GM18870 (cell line): ENCODE data around the gene FMO3.

Experiments used
- ATAC-seq: cut with Tn5 transposase; IDR thresholded peaks from one replicate; pipeline ENCODE4 v1.9.1; 2021; ENCODE audit warnings: moderate library complexity; ENCODE audit not compliant: unreplicated experiment

The FMO3 gene

DNA sequence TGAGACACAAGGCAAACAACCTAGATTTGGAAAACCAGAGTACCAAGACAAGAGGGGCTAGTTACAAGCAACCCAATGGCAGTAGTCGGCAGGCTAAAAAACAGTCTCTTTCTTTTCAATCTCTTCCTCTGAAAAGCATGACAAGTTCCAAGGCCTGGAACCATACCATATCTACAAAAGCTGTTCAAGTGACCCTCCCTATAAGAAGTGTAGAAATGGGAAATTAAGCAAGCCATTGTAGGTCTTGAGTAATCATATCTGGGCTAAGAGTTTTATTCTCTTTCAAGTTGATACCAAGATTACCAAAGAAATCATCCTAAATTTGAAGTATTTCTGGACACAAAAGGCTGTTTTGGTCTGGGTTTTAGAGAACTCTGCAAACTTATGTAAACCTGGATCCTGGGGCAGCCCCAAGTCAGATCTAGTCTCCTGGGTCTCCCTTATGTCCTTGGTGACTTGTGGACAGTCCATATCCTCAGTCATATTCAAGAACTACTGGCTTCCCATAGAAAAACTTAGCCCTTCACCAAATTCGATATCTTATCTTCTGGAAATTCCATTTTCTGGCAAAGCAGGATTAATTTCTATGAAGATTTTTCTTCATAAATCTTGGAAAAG lies 24.7 kb downstream of the FMO3 start:
- ATAC-seq, result no peak

DNA sequence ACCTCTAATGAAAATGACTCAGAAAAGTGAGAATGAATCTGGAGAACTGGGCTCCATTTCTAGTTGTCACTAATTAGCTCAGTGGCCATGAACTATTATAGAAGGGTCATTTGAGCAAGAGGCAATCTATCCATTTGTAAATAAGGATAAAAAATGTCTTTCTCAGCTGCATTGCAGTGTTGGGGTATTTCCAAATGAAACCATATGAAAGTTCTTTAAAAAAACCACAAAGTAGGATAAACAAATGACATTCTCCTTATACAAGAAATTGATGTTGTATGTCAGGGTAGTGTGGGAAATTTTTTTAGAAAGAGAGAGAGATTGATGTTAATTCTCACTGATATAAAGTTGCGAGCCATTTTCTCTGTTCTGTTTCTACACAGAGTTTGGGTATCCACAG lies 26.0 kb downstream of the FMO3 start:
- no peak for ATAC-seq

DNA sequence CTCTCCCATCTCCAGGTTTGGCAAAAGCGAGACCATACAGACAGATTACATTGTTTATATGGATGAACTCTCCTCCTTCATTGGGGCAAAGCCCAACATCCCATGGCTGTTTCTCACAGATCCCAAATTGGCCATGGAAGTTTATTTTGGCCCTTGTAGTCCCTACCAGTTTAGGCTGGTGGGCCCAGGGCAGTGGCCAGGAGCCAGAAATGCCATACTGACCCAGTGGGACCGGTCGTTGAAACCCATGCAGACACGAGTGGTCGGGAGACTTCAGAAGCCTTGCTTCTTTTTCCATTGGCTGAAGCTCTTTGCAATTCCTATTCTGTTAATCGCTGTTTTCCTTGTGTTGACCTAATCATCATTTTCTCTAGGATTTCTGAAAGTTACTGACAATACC lies 26.4 kb downstream of the FMO3 start:
- no peak for ATAC-seq

DNA sequence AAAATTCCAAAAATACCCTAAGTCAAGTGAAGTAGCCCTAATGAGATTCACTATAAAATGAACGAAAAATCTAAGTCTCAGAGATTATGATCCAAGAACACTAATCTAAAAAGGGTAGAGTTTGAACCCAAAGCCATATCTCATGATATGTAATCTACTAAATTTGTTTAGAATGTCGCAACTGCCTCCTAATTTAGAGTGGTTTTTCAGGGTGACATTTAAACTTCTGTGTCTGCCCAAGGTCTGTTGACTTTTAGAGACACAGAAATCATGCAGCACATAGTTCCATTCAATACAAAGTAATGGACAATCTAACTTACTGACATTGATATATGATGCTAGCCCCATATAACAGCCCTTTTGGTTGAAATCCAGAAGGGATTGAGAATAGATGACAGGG lies 28.9 kb downstream of the FMO3 start:
- ATAC-seq, result no peak

DNA sequence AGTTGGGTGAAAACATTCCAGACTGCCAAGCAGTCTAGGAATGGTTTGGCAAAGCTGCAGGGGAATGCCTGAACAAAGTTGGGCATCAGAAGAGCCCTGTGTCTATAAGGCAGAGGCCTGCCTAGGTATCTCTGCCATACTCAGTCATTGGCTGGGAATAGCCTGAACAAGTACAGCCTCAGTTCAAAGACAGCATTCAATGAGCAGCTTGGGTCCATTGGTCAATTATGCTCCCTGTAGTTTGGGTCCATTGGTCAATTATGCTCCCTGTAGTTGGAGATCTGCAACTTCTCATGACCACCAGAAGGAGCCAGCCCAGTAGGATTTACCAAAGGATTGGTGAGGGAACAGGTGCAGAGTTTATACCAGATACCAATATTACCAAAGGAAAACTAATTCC lies 31.6 kb downstream of the FMO3 start:
- no peak for ATAC-seq

DNA sequence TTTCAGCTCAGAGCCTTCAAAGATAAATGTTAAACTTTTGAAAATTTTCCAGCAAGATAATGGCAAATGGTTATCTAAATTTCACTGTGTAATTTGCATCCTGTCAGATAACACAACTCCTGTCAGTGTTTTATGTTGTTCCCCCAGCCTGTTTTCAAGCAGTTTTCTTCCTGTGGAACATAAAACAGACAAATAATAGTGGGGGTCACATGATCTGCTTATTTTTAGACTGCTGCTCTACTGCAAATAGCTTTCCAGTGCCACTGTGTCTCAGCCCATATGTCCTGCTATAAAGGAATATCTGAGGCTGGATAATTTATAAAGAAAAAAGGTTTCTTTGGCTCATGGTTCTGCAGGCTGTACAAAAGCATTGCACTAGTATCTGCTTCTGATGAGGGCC lies 32.2 kb downstream of the FMO3 start:
- no peak for ATAC-seq

DNA sequence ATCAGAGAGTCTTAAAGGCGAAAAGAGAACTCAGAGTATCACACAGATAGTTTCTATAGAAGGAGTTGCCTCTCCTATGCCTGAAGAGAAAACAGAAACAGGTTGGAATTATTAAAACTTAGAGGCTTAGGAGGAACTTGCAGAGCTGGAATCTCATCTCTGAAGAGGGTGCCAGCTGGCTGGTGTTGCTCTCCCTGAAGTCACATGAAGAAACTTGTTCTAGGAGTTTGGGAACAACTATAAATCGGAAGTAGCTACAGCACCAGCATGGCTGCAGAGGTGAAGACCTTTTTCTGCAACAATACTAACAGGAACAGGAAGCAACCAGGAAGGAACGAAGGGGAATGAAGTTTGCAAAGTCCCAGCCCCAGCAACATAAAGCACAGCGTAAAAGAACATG lies 35.8 kb downstream of the FMO3 start:
- no peak for ATAC-seq

DNA sequence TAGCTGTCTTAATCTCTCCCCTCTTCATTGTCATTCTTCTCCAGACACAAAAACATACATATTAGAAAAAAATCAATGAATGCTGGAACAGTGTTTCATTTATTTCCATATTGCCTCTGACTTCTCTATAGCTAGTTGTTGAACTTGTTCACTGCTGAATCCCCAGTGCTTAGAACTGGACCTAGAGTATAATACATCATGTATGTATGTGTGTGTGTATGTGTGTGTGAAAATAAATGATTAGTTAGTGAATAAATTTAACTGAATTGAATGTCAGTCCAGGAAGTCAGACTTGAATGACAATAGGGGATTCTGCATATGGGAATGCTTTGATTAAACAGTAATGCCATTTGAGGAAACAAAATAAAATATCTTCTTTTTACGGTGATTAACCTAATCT lies 36.4 kb downstream of the FMO3 start:
- no peak for ATAC-seq

DNA sequence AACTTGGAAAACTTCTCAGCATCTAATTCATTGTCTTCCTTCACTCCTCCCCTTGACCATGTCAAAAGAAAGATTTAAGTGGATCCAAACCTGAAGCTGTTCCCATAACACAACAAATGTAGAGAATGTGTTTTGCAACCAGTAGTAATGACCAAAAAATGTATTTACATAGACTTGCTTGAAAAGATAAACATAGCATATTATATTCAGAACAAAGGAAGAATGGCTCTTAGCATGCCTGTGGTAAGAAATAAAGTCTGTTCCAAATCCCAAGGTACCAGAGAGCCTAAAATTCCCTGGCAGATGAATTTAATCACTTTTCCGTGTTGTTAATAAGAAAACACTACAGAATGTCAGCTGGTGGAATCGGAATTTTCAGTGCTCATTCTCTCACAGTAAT lies 36.8 kb downstream of the FMO3 start:
- no peak for ATAC-seq

DNA sequence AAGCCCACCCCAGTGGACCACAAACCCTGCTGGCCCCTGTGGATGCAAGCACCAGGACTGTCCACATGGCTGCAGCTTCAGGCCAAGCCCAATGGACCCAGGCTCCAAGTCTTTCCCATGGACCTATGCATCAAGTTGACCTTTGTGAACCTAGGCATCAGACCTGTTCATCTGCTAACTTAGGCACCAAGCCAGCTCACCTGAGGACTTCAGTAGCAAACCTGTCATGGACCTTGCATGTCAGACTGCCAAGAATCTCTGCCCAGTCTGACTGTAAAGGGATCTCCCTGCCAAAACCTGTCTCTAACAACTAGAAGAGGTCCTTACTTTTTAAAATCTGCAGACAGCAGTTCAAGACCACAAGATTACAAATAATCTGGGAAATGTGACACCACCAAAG lies 37.8 kb downstream of the FMO3 start:
- ATAC-seq, result no peak

DNA sequence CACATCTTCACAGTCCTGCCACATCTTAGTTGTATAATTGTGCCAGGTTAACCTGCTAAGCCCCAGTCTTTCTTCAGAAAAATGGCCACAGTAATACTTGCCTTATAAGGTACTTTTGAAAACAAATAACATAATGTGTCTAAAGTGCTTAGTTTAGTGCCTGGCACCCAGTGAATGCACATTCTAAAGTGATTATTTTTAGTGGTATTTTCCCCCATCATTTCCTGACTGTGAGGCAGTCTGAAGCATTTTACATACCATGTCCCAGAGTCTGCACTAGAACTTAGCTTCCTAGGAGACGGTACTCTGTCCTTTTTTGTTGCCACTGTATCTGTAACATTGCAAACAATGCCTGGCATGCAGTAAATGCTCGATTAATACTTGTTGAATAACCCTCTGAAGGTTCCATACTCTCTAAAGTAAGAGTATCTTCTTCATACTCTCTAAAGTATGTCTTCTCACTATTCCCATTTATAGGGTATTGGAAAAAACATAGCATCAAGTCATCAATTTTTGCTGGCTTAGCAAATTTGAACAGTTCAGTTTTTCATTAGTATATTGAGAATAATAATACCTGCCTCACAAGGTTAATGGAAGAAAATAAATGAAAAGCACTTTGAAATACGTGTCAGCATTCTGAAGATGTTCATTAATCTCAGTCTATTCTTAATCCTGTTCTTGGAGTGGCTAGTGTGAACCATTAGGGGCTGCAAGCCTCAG lies 43.7 kb downstream of the FMO3 start:
- ATAC-seq, result no peak

DNA sequence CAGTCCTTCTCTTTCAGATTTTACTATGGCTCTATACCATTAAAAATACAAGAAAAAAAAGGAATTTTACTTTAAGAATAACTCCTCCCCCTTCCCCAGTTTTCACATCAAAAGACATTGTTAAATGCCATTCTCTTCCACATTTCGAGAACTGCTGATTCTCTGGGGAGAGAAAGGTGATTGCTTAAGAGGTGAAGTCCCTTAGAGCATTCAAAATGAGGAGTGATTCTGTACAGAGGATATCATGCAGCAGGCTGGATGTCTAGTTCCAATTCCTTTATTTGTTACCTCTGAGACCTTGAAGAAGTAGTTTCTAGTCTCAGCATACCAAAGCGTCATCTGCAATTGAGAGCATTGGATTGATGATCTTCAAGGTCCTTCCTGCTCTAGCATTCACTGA lies 46.9 kb downstream of the FMO3 start:
- no peak for ATAC-seq

DNA sequence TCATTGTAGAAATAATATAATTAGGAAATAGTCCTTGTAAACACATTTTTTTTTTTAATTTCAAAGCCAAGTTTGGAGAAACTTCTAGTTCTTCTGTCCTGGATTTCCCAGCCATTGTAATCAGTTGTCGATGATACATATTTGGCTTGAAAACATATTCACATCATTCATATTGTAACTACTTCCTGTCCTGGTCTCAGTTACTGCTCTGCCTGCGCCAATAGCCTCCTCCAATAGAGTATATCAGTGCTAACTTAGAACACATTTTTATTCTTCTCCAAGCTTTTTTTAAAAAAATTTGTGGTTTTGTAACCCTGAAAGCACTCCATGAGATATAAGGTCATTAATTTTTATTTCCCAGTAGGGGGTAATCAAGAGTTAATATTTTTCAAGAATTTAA lies 48.3 kb downstream of the FMO3 start:
- ATAC-seq, result no peak

DNA sequence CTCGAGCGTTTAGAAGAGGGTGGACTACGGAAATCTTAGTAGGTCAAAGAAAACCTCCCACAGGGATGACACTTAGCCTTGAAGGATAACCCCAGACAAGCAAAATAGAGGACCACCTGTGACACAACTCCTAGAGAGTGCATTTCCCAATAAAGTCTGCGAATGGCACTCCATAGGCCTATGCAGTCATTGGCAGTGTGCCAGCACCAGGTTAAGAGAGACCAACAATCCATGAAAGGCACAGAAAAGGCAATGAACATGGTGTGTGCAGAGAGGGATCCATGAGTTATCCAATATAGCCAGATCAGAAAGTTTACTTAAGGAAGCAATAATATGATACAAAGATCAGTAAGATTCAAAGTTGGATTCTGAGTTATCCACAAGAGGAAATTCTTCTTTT lies 49.2 kb downstream of the FMO3 start:
- ATAC-seq, result no peak

DNA sequence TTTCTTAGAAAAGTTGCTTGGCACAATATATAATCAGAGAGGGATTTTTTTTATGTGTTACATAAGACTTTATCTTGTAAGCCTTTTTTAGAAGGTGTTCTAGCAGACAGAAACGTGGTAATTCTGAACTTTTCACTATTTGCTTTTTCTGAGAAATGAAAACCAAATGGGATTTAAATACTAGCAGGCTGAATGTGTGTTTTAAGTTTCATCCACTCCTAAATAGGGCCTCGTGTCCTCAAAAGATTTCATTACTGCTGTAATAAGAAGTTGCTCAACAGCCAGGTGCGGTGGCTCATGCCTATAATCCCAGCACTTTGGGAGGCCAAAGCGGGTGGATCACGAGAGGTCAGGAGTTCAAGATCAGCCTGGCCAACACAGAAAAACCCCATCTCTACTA lies 49.7 kb downstream of the FMO3 start:
- ATAC-seq, result no peak

DNA sequence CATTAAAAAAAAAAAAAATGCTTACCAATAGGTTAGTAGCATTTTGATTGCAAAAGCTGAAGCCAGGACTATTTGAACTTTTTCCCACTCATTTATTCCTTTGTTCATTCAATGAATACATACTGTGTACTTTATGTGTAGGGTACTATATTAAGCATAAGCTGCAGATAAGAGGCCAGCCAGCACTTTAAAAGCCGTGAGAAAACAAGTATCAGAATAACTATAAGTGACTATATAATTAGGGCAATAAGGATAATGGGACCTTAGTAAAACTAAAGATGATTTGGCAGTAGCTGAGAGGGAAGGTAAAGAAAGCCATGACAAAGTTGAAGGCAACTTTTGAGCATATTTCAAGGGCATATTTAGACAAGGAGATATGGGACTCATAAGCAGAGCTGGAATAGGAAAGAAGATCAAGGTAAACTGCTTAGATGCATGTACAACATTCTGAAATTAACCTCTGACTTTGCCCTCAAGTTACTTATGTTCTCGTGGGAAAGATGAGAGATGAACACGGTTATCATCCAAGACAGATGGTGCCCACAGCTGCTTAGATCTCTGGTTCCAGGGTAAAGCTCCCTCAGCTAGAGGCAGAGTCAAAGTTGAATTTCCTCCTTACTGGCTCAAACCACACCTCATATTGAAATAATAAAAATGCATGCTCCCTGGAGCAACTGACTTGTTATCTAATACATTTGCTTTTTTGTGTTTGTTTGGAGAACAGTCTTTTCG lies 50.4 kb downstream of the FMO3 start:
- no peak for ATAC-seq

DNA sequence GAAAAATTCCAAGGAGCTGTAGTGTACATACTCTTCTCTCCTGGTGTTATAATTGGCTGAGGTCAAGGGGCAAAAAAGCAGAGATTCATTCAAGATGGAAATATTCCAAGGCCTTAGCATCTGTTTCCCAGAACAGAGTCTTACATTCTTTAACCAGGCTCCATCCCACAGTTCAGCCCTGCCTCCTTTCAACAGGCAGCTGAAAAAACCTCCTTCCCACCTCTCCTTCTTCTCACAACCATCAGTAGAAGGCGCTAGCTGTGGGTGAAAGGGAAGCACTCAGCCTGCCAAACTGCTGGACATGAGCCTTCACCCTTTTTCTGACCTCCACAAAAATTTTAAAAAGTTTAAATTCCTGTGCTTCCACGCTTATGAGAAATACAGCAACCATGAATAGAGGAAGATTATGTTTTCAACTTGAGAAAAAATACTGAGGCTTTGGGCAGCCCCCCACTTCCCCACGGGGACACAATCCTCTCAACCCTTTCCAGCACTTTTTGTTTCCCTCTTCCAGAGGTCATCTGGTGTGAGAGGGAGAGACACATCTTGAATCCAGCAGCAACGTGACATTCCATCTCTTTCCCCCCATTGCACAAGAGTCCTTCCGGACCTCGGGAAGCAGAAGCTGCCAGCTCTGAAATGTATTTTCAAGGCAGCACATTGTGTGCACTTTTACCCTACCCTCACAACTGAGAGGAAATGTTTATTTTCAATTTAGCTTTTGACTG lies 51.1 kb downstream of the FMO3 start:
- ATAC-seq, result no peak

DNA sequence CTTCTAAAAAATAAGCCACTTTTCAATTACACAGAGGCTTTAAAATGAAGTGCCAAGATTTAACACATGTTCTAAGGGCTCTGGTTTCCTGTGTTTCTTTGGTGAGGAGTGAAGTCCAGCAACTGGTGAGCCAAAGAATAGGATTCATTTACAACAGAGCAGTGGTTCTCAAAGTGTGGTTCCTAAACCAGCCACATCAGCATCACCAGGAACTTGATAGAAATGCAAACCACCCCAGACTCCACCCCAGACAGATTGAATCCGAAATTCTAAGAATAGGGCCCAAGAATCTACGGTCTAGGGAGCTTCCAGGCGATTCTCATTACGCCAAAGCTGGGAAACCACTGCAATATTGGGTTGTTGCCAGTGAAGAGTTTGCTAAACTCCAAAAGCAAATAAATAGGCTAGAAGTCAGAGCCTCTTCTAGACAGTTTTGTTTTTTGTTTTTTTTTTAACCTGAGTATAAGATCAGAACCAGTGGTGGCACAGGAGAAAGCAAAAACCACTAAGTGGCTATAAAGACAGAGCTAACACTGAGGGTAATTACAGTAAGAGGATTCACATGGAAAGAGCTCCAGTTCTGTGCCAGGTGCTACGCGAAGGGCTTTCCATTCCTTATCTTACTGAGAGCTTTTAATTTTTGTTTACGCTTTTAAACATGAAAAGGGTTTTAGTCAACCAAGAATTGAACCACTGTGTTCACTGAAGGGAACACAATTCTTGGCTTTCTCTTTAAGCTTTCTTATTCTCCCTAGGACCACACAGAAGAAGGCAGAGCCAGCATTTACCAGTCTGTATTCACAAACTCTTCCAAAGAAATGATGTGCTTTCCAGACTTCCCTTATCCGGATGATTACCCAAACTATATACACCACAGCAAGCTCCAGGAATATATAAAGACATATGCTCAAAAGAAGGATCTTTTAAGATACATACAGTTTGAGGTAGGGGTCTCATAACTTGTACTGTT lies 52.0 kb downstream of the FMO3 start:
- ATAC-seq, result no peak

DNA sequence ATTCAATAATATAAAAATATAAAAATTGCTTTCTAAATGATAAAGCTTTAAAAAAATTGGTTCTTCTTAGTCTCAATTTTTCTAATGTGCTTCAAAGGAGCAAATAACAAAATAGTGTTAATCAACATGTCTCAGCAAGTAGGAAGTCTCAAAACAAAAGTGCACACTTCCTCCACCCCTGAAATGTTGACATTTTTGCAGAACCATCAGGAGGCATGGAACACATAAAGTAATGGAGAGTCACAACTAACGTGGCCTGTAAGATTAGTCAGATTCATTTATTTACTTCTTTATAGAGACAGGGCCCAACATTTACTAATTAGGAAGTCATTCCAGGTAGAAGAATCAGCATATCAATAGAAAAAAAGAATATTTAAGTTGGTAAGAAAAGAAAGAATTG lies 59.5 kb downstream of the FMO3 start:
- no peak for ATAC-seq

DNA sequence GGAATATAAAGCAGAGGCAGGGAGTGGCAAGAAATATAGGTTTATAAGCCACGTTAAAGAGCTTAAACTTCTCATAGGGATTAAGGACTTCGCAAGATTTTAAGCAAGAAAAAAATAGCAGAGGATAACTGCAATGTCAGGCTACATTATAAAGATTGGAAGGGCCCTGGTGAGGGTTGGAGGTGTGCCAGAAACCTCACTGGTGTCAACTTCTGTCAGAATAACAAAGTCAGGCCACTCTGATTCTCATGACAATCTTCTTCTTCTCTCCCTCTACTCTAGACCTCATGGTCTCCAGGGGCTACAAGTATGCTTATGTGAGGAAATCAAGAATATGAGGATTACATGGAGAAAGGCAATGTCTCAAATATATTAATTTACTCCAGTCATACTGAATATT lies 61.8 kb downstream of the FMO3 start:
- no peak for ATAC-seq

DNA sequence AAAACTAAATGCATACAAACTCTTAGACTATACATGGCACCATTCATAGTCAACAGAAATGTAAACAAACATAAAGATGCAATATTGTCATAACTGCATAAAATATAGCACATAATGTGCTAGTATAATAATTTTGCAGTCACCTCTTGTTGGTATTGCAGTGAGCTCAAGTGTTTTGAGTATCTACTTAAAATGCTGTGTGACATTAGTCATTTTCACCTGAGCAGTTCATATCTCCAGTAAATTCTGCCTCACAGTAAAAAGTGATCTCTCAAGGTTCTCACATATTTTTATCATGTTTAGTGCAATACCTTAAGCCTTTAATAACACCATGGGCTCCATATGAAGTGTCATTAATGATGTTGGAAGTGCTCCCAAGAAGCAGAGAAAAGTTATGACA lies 64.8 kb downstream of the FMO3 start:
- ATAC-seq, result no peak
